H9 (cell line): Measurements from ENCODE around the gene TRRAP. TPM values are rescaled to one million over a fixed set of nuclear protein-coding genes. Genes with fewer than 3 reads are reported as not detected.

Experiments used
- DNase-seq: peaks from one replicate; pipeline ENCODE4 v3.0.0-alpha.2; 2017
- H2AFZ ChIP-seq: one replicate; pipeline ENCODE4 v1.6.1; 2013; ENCODE audit warnings: mild to moderate bottlenecking, low read length, control low read depth, moderate library complexity
- H2AK5ac ChIP-seq: 2 replicates; pipeline ENCODE4 v1.6.1; 2013; ENCODE audit warnings: low read length, control low read depth, mixed read lengths; ENCODE audit not compliant: insufficient read length
- H2BK120ac ChIP-seq: one replicate; pipeline ENCODE4 v1.6.1; 2013; ENCODE audit warnings: low read depth, mild to moderate bottlenecking, low read length, control low read depth, inconsistent platforms; ENCODE audit not compliant: poor library complexity, severe bottlenecking
- H2BK12ac ChIP-seq: 2 replicates; pipeline ENCODE4 v1.6.1; 2013; ENCODE audit warnings: low read length, control low read depth, mixed read lengths, low read depth; ENCODE audit not compliant: insufficient read length
- H2BK15ac ChIP-seq: 2 replicates; pipeline ENCODE4 v1.6.1; 2013; ENCODE audit warnings: low read depth, low read length, control low read depth
- H2BK20ac ChIP-seq: one replicate; pipeline ENCODE4 v1.6.1; 2013; ENCODE audit warnings: low read depth, mild to moderate bottlenecking, low read length, control low read depth, inconsistent platforms; ENCODE audit not compliant: poor library complexity, severe bottlenecking
- H2BK5ac ChIP-seq: 2 replicates; pipeline ENCODE4 v1.6.1; 2013; ENCODE audit warnings: low read length, control low read depth, mixed read lengths; ENCODE audit not compliant: insufficient read length
- H3K14ac ChIP-seq: 2 replicates; pipeline ENCODE4 v1.6.1; 2013; ENCODE audit warnings: low read length, control low read depth; ENCODE audit not compliant: insufficient read depth
- H3K18ac ChIP-seq: 2 replicates; pipeline ENCODE4 v1.6.1; 2013; ENCODE audit warnings: low read depth, mild to moderate bottlenecking, mixed read lengths, low read length, control low read depth; ENCODE audit not compliant: insufficient read length
- H3K23ac ChIP-seq: 2 replicates; pipeline ENCODE4 v1.6.1; 2013; ENCODE audit warnings: low read length, control low read depth, mixed read lengths, low read depth; ENCODE audit not compliant: insufficient read length
- H3K23me2 ChIP-seq: 2 replicates; pipeline ENCODE4 v1.6.1; 2013; ENCODE audit warnings: low read depth, mild to moderate bottlenecking, mixed read lengths, low read length, control low read depth; ENCODE audit not compliant: insufficient read length, poor library complexity, severe bottlenecking
- H3K27ac ChIP-seq: 2 replicates; pipeline ENCODE4 v1.5.1; 2013; ENCODE audit warnings: low read length, control low read depth, mixed read lengths, low read depth; ENCODE audit not compliant: insufficient read length
- H3K27me3 ChIP-seq: 2 replicates; pipeline ENCODE4 v1.6.1; 2013; ENCODE audit warnings: low read length, control low read depth, inconsistent platforms; ENCODE audit not compliant: insufficient read depth
- H3K4ac ChIP-seq: 2 replicates; pipeline ENCODE4 v1.6.1; 2013; ENCODE audit warnings: low read depth, mild to moderate bottlenecking, control low read depth, inconsistent platforms, low read length, moderate library complexity
- H3K4me1 ChIP-seq: 2 replicates; pipeline ENCODE4 v1.6.1; 2013; ENCODE audit warnings: low read length, control low read depth, inconsistent platforms; ENCODE audit not compliant: insufficient read depth
- H3K4me2 ChIP-seq: 2 replicates; pipeline ENCODE4 v1.6.1; 2013; ENCODE audit warnings: low read length, control low read depth, mixed read lengths; ENCODE audit not compliant: insufficient read length, insufficient read depth
- H3K56ac ChIP-seq: 2 replicates; pipeline ENCODE4 v1.6.1; 2013; ENCODE audit warnings: low read depth, mild to moderate bottlenecking, mixed read lengths, low read length, control low read depth; ENCODE audit not compliant: insufficient read length
- H3K79me1 ChIP-seq: 2 replicates; pipeline ENCODE4 v1.6.1; 2013; ENCODE audit warnings: low read depth, mild to moderate bottlenecking, moderate library complexity, low read length, control low read depth, inconsistent platforms; ENCODE audit not compliant: insufficient read depth, poor library complexity, severe bottlenecking
- H3K79me2 ChIP-seq: 2 replicates; pipeline ENCODE4 v1.6.1; 2013; ENCODE audit warnings: low read length, control low read depth, inconsistent platforms; ENCODE audit not compliant: insufficient read depth
- H3K9ac ChIP-seq: 2 replicates; pipeline ENCODE4 v1.6.1; 2013; ENCODE audit warnings: low read length, control low read depth, mixed read lengths; ENCODE audit not compliant: insufficient read length; ENCODE audit errors: extremely low read depth
- H3K9me3 ChIP-seq: one replicate; pipeline ENCODE4 v1.6.1; 2013; ENCODE audit warnings: low read depth, low read length, inconsistent platforms; ENCODE audit not compliant: control insufficient read depth
- H3T11ph ChIP-seq: one replicate; pipeline ENCODE4 v1.6.1; 2013; ENCODE audit warnings: mild to moderate bottlenecking, low read length, control low read depth, inconsistent platforms
- H4K20me1 ChIP-seq: one replicate; pipeline ENCODE4 v1.6.1; 2013; ENCODE audit not compliant: control insufficient read depth, insufficient read length, insufficient read depth
- H4K5ac ChIP-seq: 2 replicates; pipeline ENCODE4 v1.6.1; 2013; ENCODE audit warnings: low read depth, mild to moderate bottlenecking, mixed read lengths, low read length, control low read depth; ENCODE audit not compliant: insufficient read length
- H4K8ac ChIP-seq: replicated peaks from 2 replicates; pipeline ENCODE4 v1.6.1; 2013; ENCODE audit warnings: low read length, control low read depth, mixed read lengths, low read depth; ENCODE audit not compliant: insufficient read length
- H4K91ac ChIP-seq: 2 replicates; pipeline ENCODE4 v1.6.1; 2013; ENCODE audit warnings: low read depth, mild to moderate bottlenecking, moderate library complexity, mixed read lengths, low read length, control low read depth; ENCODE audit not compliant: insufficient read length
- H3K27ac Mint-ChIP-seq, 3 experiments: 2 replicates in 2 of 3; 3 replicates in 1 of 3; pipeline ENCODE4 v1.8.0; 2020 to 2021; ENCODE audit warnings: mixed read lengths in 3 of 3, mild to moderate bottlenecking in 1 of 3, moderate library complexity in 1 of 3
- H3K27me3 Mint-ChIP-seq: 2 replicates; pipeline ENCODE4 v1.8.0; 2021; ENCODE audit warnings: low read depth, mild to moderate bottlenecking, moderate library complexity, mixed read lengths
- H3K36me3 Mint-ChIP-seq, 3 experiments: 2 replicates in 2 of 3; 3 replicates in 1 of 3; pipeline ENCODE4 v1.8.0; 2020 to 2021; ENCODE audit warnings: low read depth in 3 of 3, mixed read lengths in 3 of 3; ENCODE audit not compliant: insufficient read depth in 1 of 3
- H3K4me1 Mint-ChIP-seq, 2 experiments: 2 replicates each; pipeline ENCODE4 v1.8.0; 2020; ENCODE audit warnings: mixed read lengths in 2 of 2
- H3K4me3 Mint-ChIP-seq, 2 experiments: 2 replicates in 1 of 2; 3 replicates in 1 of 2; pipeline ENCODE4 v1.8.0; 2020 to 2021; ENCODE audit warnings: mild to moderate bottlenecking in 2 of 2, mixed read lengths in 2 of 2, moderate library complexity in 1 of 2
- H3K9me3 Mint-ChIP-seq, 2 experiments: 2 replicates in 1 of 2; 3 replicates in 1 of 2; pipeline ENCODE4 v1.8.0; 2020; ENCODE audit warnings: mild to moderate bottlenecking in 2 of 2, mixed read lengths in 2 of 2, moderate library complexity in 1 of 2
- WGBS: extraction: QIAGEN DNeasy Blood & Tissue Kit; methylation state at CpG from one replicate; pipeline ENCODE4 v1.1.7; 2013; ENCODE audit warnings: missing lambda C conversion rate, low lambda C conversion rate, mixed read lengths; ENCODE audit not compliant: insufficient read length; ENCODE audit errors: extremely low coverage; 5-methylcytosine and 5-hydroxymethylcytosine counted together
- total RNA-seq: library from RNA; stranded (reverse); gene quantifications from 2 replicates; pipeline ENCODE4 v1.2.1, GENCODE V29; 2021
- TF ChIP-seq, protein P1 (sequence below): fragments of 200-600 bp; sonication (generic); conservative IDR thresholded peaks from 3 replicates; pipeline ENCODE4 v1.8.0; 2021; ENCODE audit warnings: antibody characterized with exemption, mild to moderate bottlenecking

Gene TRRAP
- total RNA-seq, 1 experiment from 2014 or later = 58.6 TPM

DNA sequence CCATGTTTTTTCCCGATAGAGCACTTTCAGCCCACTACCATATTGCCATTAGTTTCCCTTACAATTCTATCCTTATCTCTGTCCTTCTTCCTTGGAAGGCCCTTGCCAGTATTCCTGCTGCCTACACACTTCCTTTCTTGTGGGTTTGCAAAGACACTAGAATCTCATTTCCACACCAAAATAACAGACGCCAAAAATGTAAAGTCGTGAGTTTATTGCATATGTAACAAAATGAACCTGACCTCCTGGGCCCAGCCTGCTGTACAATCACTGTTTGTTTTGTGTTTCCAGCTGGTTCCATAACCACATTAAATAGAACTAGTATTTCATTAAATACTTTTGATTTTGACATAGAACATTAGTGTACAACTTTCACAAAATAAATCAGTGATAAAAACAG lies 148.9 kb downstream of the TRRAP start:
- Histone ChIP-seq H3K27me3 (no peaks in the 10 kb centered on the region), H3K4me1 (no peaks in the 10 kb centered on the region), H2BK15ac (no peak overlapping the region), H4K5ac (no peak overlapping the region), H2BK12ac (no peak overlapping the region), H2BK20ac (no peak overlapping the region), H3K27ac (no peak overlapping the region), H3K23ac (no peak overlapping the region), H3K14ac (no peak overlapping the region), H2AFZ (no peak overlapping the region), H4K8ac (no peak overlapping the region), H4K91ac (no peak overlapping the region), H2AK5ac (no peak overlapping the region), H3K4ac (no peak overlapping the region), H3K18ac (no peak overlapping the region), H3K23me2 (no peaks in the 10 kb centered on the region), H2BK120ac (no peak overlapping the region), H2BK5ac (no peak overlapping the region), H3K9ac (no peak overlapping the region), H3K9me3 (no peaks in the 10 kb centered on the region), H3T11ph (no peak overlapping the region), H3K4me2 (no peak overlapping the region), H3K79me1 (no peaks in the 10 kb centered on the region), H4K20me1 (no peaks in the 10 kb centered on the region), H3K79me2 (no peaks in the 10 kb centered on the region; the same call in 1 of the 2 replicates), H3K56ac (no peak overlapping the region)
- H3K4me1 Mint-ChIP-seq = peaks cover 6 to 7% of the 10 kb centered on the region in 2 experiments; a peak in 3 of 4 replicates
- H3K36me3 Mint-ChIP-seq = peaks cover 22 to 51% (median 45%) of the 10 kb centered on the region in 3 experiments; a peak in 6 of 7 replicates
- DNase-seq = no peak
- peak overlapping the region in 2 of 3 experiments; percentile 36 to 38; a peak in 3 of 7 replicates for H3K27ac Mint-ChIP-seq
- no peak overlapping the region for H3K4me3 Mint-ChIP-seq
- peaks cover 2% of the 10 kb centered on the region; the same call in 1 of the 2 replicates for H3K27me3 Mint-ChIP-seq
- WGBS = no CpG with 5 or more reads among the region's 3 CpGs
- H3K9me3 Mint-ChIP-seq = no peaks in the 10 kb centered on the region
- TF ChIP-seq, protein P1, sequence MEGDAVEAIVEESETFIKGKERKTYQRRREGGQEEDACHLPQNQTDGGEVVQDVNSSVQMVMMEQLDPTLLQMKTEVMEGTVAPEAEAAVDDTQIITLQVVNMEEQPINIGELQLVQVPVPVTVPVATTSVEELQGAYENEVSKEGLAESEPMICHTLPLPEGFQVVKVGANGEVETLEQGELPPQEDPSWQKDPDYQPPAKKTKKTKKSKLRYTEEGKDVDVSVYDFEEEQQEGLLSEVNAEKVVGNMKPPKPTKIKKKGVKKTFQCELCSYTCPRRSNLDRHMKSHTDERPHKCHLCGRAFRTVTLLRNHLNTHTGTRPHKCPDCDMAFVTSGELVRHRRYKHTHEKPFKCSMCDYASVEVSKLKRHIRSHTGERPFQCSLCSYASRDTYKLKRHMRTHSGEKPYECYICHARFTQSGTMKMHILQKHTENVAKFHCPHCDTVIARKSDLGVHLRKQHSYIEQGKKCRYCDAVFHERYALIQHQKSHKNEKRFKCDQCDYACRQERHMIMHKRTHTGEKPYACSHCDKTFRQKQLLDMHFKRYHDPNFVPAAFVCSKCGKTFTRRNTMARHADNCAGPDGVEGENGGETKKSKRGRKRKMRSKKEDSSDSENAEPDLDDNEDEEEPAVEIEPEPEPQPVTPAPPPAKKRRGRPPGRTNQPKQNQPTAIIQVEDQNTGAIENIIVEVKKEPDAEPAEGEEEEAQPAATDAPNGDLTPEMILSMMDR = no peak
